Endodermal cell (in vitro differentiated cells): ENCODE results near the gene UNC80. TPM values are rescaled to one million over a fixed set of nuclear protein-coding genes. Genes with fewer than 3 reads are reported as not detected.
A peak's percentile ranks its signal among the peaks of the same experiment; 100 is the strongest.

Source experiments
- DNase-seq: peaks from one replicate; pipeline ENCODE4 v3.0.0-alpha.2; 2017
- H3K27ac ChIP-seq: 2 replicates; pipeline ENCODE4 v1.5.1; 2013; ENCODE audit warnings: mild to moderate bottlenecking, low read depth, low read length, moderate library complexity
- H3K27me3 ChIP-seq: 2 replicates; pipeline ENCODE4 v1.6.1; 2013; ENCODE audit warnings: mild to moderate bottlenecking, low read length, moderate library complexity; ENCODE audit not compliant: insufficient read depth, control insufficient read depth, poor library complexity, severe bottlenecking
- H3K36me3 ChIP-seq: 2 replicates; pipeline ENCODE4 v1.7.0; 2013; ENCODE audit warnings: mild to moderate bottlenecking, low read length, moderate library complexity; ENCODE audit not compliant: control insufficient read depth, insufficient read depth
- H3K4me1 ChIP-seq: one replicate; pipeline ENCODE4 v1.7.0; 2013; ENCODE audit warnings: low read length; ENCODE audit not compliant: control insufficient read depth, insufficient read depth
- H3K4me3 ChIP-seq: 2 replicates; pipeline ENCODE4 v1.5.1; 2013; ENCODE audit warnings: mild to moderate bottlenecking, low read length, moderate library complexity
- H3K9ac ChIP-seq: 2 replicates; pipeline ENCODE4 v1.6.1; 2013; ENCODE audit warnings: mild to moderate bottlenecking, low read length, moderate library complexity; ENCODE audit not compliant: poor library complexity, severe bottlenecking; ENCODE audit errors: extremely low read depth
- H3K9me3 ChIP-seq: 2 replicates; pipeline ENCODE4 v1.6.1; 2013; ENCODE audit warnings: mild to moderate bottlenecking, low read length, moderate library complexity; ENCODE audit not compliant: control insufficient read depth
- H3K27ac Mint-ChIP-seq: 2 replicates; pipeline ENCODE4 v1.8.0; 2020; ENCODE audit warnings: mixed read lengths
- H3K27me3 Mint-ChIP-seq: 2 replicates; pipeline ENCODE4 v1.8.0; 2021; ENCODE audit warnings: mild to moderate bottlenecking, mixed read lengths; ENCODE audit not compliant: insufficient read depth
- H3K36me3 Mint-ChIP-seq: 2 replicates; pipeline ENCODE4 v1.8.0; 2020; ENCODE audit warnings: low read depth, mixed read lengths
- H3K4me1 Mint-ChIP-seq: 2 replicates; pipeline ENCODE4 v1.8.0; 2020; ENCODE audit warnings: mixed read lengths
- H3K4me3 Mint-ChIP-seq: 2 replicates; pipeline ENCODE4 v1.8.0; 2020; ENCODE audit warnings: mild to moderate bottlenecking, moderate library complexity, mixed read lengths
- H3K9me3 Mint-ChIP-seq: 2 replicates; pipeline ENCODE4 v1.8.0; 2020; ENCODE audit warnings: mild to moderate bottlenecking, mixed read lengths
- WGBS, 2 experiments: methylation state at CpG; one replicate each; pipeline versions ENCODE4 v1.1.5 to v1.1.7; 2013; ENCODE audit warnings: missing lambda C conversion rate in 2 of 2, mixed read lengths in 1 of 2; ENCODE audit not compliant: insufficient coverage in 1 of 2, insufficient read length in 1 of 2; 5-methylcytosine and 5-hydroxymethylcytosine counted together
- total RNA-seq, 2 donors: library from RNA; stranded (reverse); fragmentation: NEBNext Ultra II Directional in 1 of 2; extraction: Animal tissue kit (Norgen Biotek cat#: 25700) in 1 of 2; gene quantifications; 2 replicates in 1 of 2; 3 replicates in 1 of 2; pipeline ENCODE4 v1.2.1, GENCODE V29; 2021
- TF ChIP-seq, protein P1 (sequence below): fragments of 200-600 bp; sonication (generic); conservative IDR thresholded peaks from 2 replicates; pipeline ENCODE4 v1.5.0; 2021; ENCODE audit warnings: antibody characterized with exemption, mild to moderate bottlenecking

The UNC80 gene
- total RNA-seq, 2 donors from 2014 or later = 0.15 to 0.55 TPM

DNA sequence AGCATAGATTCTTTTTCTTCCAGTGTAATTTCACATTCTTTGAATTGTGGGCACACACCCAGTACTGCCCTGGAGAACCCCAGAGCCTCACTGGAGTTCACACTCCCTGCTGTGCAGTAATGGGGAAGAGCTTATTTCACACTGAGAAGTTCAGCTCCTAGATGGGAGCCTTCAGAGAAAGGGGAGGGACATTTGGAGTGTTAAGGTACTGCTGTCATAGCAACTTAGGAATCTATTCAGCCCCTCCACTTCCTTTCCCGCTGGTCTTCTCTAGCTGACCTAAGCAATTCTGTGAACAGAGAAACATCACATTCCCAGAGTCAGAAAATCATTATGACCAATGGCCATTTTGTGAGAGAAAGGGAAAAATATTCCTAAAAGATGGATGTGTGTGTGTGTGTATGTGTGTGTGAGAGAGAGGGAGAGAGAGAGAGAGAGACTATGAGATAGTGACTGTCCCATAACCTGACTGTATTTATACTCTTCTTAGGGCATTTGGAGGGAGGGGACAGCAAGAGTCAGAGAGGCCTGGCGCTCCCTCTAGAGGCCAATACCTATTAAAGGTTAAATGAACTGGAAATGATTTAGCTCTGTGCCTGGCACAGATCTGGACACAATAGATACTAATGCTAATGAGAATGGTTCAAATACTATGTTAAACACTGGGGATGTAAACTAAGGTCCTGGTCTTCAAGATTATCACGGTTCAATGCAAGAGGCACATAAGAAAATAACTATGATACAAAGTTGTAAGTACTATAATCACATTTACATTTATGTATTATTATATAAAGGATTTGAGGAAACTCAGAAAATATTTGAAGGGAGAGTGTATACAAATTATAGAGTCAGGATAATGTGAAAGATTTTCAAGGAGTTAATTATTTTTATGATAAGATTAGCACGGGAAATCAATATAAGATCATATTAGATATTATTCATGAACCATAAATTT is 189.3 kb downstream of the UNC80 start:
- H3K27me3 ChIP-seq = peaks cover 4% of the 10 kb centered on the region
- no peak overlapping the region for H3K4me3 ChIP-seq
- no peaks in the 10 kb centered on the region for H3K36me3 Mint-ChIP-seq
- no peaks in the 10 kb centered on the region for H3K36me3 ChIP-seq
- H3K9me3 ChIP-seq = no peaks in the 10 kb centered on the region
- H3K9me3 Mint-ChIP-seq = no peaks in the 10 kb centered on the region
- no peak overlapping the region for H3K9ac ChIP-seq
- H3K27ac Mint-ChIP-seq = peak overlapping the region; percentile 6
- H3K4me1 ChIP-seq = no peaks in the 10 kb centered on the region
- H3K27me3 Mint-ChIP-seq = peaks cover 46% of the 10 kb centered on the region
- H3K4me3 Mint-ChIP-seq = peak overlapping the region; percentile 2
- H3K4me1 Mint-ChIP-seq = peaks cover 29% of the 10 kb centered on the region
- WGBS, 2 experiments = 8% methylated on average over 2 of the region's 4 CpGs; no CpG with 5 or more reads in 1 of the 2 experiments
- TF ChIP-seq, protein P1, sequence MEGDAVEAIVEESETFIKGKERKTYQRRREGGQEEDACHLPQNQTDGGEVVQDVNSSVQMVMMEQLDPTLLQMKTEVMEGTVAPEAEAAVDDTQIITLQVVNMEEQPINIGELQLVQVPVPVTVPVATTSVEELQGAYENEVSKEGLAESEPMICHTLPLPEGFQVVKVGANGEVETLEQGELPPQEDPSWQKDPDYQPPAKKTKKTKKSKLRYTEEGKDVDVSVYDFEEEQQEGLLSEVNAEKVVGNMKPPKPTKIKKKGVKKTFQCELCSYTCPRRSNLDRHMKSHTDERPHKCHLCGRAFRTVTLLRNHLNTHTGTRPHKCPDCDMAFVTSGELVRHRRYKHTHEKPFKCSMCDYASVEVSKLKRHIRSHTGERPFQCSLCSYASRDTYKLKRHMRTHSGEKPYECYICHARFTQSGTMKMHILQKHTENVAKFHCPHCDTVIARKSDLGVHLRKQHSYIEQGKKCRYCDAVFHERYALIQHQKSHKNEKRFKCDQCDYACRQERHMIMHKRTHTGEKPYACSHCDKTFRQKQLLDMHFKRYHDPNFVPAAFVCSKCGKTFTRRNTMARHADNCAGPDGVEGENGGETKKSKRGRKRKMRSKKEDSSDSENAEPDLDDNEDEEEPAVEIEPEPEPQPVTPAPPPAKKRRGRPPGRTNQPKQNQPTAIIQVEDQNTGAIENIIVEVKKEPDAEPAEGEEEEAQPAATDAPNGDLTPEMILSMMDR = peak; percentile 91
- peak; percentile 80 for DNase-seq
- H3K27ac ChIP-seq = peak overlapping the region; percentile 72

DNA sequence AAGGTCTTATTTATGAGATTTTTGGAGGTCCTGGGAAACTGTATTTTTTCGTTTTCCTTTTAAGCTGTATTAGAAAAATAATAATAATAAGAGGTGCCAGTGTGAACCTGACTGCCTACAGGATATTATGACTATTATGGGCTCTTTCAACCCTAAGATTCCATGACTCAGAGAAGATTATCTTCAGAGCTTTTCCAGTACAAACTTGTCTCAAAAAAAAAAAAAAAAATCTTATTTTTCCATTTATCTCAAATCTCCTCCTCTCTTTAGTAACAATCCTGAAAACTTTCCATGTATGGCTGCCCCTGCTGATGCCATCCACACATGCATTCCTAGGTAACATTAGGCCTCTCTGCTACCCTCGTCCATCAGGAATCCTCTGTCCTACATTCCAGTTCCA is 194.1 kb downstream of the UNC80 start:
- Mint-ChIP-seq H3K36me3 (no peaks in the 10 kb centered on the region), H3K27me3 (peaks cover 14% of the 10 kb centered on the region), H3K4me1 (peaks cover 5% of the 10 kb centered on the region), H3K9me3 (no peaks in the 10 kb centered on the region), H3K4me3 (no peak overlapping the region), H3K27ac (no peak overlapping the region)
- Histone ChIP-seq H3K4me3 (no peak overlapping the region), H3K36me3 (no peaks in the 10 kb centered on the region), H3K27ac (no peak overlapping the region), H3K9ac (no peak overlapping the region), H3K27me3 (no peaks in the 10 kb centered on the region), H3K4me1 (no peaks in the 10 kb centered on the region), H3K9me3 (no peaks in the 10 kb centered on the region)
- DNase-seq = no peak
- 67 to 88% methylated on average over 1 to 2 of the region's 2 CpGs for WGBS, 2 experiments
- TF ChIP-seq, protein P1 = no peak

DNA sequence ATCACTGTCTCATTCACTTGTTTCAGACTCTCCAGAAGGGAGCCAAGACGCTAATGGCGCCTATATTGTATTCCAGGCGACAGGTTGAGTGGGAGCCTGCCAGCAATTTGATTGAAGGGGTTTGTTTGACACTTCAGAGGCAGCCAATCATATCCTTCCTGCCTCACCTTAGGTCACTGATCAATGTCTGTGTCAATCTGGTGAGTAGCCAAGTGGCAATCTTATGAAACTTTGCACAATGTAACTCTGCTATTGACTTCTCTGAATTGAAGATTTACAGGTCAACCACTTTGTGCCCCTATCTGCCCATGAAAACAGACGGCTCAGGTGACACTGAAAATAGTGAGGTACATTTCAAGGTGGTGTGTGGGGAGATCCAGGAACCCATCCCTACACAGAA is 198.1 kb downstream of the UNC80 start:
- Mint-ChIP-seq H3K4me1 (no peaks in the 10 kb centered on the region), H3K27ac (no peak overlapping the region), H3K36me3 (no peaks in the 10 kb centered on the region), H3K27me3 (peaks cover 10% of the 10 kb centered on the region), H3K4me3 (no peak overlapping the region), H3K9me3 (no peaks in the 10 kb centered on the region)
- Histone ChIP-seq H3K4me1 (no peaks in the 10 kb centered on the region), H3K27me3 (no peaks in the 10 kb centered on the region), H3K4me3 (no peak overlapping the region), H3K9me3 (no peaks in the 10 kb centered on the region), H3K9ac (no peak overlapping the region), H3K36me3 (no peaks in the 10 kb centered on the region), H3K27ac (no peak overlapping the region)
- TF ChIP-seq, protein P1 = no peak
- 94% methylated on average over 4 of the region's 4 CpGs; no CpG with 5 or more reads in 1 of the 2 experiments for WGBS, 2 experiments
- DNase-seq = no peak
